Astrocyte of the cerebellum (primary cell): ENCODE data around the gene MED15.

ENCODE experiments used
- DNase-seq: peaks from one replicate; pipeline ENCODE4 v3.0.0-alpha.2; 2011; ENCODE audit warnings: low read depth
- H3K4me3 ChIP-seq: 2 replicates; pipeline ENCODE4 v1.5.1; 2011; ENCODE audit warnings: mild to moderate bottlenecking, low read depth, low read length, moderate library complexity
- in situ Hi-C: cut with HindIII; loops from 2 replicates; pipeline ENCODE4 v1.10.0; 2017; ENCODE audit warnings: low sequenced_read_pairs
- TF ChIP-seq, protein P1 (sequence below): IDR thresholded peaks from 2 replicates; pipeline ENCODE4 v1.5.1; 2012; ENCODE audit warnings: low read length, low read depth, moderate library complexity, mild to moderate bottlenecking; ENCODE audit errors: missing control alignments

The MED15 gene

DNA sequence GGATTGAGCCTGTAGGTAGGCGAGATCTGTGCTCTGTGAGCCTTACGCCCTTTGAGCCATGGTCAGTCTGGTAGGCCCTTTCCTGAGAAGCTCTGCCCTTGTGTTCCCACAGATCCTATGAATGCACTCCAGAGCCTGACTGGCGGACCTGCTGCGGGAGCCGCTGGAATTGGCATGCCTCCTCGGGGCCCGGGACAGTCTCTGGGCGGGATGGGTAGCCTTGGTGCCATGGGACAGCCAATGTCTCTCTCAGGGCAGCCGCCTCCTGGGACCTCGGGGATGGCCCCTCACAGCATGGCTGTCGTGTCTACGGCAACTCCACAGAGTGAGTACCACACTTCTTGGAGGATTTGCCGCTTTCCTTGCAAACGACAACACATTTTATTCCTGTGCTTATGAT lies 47.4 kb downstream of the MED15 start:
- no peak for DNase-seq
- in situ Hi-C loops = loop anchor here (5.0 kb wide), 1 partner anchor 38 kb away; no protein-coding TSS in a partner anchor
- TF ChIP-seq, protein P1, sequence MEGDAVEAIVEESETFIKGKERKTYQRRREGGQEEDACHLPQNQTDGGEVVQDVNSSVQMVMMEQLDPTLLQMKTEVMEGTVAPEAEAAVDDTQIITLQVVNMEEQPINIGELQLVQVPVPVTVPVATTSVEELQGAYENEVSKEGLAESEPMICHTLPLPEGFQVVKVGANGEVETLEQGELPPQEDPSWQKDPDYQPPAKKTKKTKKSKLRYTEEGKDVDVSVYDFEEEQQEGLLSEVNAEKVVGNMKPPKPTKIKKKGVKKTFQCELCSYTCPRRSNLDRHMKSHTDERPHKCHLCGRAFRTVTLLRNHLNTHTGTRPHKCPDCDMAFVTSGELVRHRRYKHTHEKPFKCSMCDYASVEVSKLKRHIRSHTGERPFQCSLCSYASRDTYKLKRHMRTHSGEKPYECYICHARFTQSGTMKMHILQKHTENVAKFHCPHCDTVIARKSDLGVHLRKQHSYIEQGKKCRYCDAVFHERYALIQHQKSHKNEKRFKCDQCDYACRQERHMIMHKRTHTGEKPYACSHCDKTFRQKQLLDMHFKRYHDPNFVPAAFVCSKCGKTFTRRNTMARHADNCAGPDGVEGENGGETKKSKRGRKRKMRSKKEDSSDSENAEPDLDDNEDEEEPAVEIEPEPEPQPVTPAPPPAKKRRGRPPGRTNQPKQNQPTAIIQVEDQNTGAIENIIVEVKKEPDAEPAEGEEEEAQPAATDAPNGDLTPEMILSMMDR = no peak
- no peak overlapping the region for H3K4me3 ChIP-seq

DNA sequence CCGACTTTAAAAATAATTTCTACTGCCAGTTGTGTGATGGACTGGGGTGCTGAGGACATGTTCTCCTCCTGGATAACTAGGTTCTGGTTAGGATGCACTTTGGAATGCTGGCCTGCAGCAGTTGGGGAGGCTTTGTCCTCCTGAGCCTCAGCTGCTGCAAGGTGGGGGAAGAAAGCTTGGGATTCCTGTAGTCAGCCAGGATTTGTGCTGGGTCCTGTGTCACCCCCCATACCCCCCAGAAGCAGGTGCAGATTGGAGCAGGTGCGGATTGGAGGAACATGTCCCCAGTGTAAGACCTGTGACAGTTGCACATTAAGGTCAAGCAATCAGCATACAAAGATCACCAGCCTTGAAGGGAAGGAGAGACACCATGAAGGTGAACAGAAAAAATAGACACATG lies 51.1 kb downstream of the MED15 start:
- in situ Hi-C loops = no loop called here
- H3K4me3 ChIP-seq = no peak overlapping the region
- DNase-seq = no peak
- TF ChIP-seq, protein P1 = no peak

DNA sequence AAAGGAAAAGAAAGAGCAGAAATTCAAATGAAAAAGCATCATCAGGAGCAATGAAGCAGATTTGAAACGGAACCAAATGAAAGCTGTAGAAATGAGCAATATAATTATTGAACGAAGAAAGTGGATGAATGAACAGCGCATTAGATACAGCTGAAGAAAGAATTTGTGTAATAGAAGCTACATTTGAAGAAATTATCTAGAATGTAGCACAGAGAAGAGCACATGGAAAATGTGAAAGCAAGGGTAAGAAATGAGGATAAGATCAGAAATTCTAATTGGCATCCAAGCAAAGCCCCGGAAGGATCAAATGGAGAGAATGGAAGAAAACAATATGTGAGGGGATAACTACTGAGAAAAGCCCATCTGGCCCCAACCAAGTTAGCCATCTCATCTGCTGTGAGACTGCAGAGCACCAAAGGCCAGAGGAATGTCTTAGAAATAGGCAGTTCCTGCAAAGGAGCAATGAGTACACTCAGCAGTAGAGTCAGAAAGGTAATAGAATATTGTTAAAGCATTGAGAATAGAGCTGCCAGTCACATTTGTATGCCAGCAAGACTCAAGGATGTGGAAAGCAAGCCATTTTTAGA lies 51.9 kb downstream of the MED15 start:
- in situ Hi-C loops = no loop called here
- DNase-seq = no peak
- H3K4me3 ChIP-seq = no peak overlapping the region
- TF ChIP-seq, protein P1 = no peak

DNA sequence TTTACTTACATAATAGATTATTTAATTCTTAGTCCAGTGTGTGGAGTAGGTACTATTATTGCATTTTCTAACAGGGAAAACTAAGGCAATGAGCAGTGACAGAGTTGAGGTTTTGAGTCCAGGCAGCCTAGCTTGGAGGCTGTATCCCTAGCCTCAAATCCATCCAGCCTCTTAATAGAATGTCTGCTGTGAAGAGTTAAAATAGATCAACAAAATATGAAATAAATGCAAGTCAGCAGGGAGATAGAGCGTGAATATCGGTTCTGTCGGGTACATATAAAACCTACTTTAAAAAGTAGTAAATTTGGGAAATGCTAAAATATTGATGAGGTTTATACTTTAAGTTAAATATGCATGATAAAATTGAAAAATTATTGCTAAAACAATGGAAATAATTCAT lies 53.3 kb downstream of the MED15 start:
- TF ChIP-seq, protein P1 = no peak
- DNase-seq = no peak
- in situ Hi-C loops = no loop called here
- H3K4me3 ChIP-seq = no peak overlapping the region

DNA sequence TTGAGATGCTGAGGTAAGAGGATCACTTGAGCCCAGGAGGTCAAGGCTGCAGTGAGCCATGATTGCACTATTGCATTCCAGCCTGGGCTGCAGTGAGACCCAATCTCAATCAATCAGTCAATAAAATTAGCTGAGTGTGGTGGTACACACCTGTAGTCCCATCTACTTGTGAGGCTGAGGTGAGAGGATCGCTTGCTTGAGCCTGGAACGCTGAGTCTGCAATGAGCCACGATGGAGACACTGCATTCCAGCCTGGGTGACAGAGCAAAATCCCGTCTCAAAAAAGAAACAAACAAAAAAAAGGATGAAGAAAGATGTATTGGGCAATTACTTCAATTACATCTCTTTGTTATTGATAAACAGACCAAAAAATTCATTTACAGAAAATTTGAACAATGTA lies 54.5 kb downstream of the MED15 start:
- in situ Hi-C loops = no loop called here
- DNase-seq = no peak

DNA sequence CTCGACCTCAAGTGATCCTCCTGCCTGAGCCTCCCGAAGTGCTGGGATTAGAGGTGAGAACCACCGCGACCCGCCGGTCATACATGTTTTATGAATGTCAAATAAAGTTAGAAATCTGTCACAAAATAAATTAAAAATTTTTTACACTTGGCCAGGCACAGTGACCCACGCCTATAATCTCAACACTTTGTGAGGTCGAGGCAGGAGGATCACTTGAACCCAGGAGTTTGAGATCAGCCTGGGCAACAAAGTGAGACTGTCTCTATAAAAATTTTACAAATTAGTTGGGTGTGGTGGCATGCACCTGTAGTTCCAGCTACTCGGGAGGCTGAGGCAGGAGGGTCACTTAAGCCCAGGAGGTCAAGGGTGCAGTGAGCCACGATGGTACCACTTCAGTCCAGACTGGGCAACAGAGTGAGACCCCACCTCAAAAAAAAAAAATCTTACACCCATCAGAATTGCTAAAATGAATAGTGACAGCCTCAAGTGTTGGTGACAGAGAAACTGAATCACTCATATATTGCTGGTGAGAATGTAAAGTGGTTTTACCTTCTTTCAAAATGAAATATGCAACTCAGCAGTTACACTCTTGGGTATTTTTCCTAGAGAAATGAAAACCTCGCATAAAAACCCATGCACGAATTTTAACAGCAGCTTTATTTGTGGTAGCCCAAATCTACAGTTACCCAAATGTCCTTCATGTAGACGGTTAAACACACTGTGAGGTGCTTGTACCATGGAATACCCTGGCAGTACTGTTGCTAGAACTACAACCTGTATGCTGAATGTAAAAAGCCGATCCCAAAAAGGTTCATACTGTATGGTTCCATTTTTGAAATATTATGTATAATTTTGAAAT lies 55.4 kb downstream of the MED15 start:
- no peak for DNase-seq
- in situ Hi-C loops = no loop called here
- no peak overlapping the region for H3K4me3 ChIP-seq
- TF ChIP-seq, protein P1 = no peak

More for the DNA sequence above, 54.5 kb downstream of the MED15 start:
- TF ChIP-seq, protein P1 = no peak
- no peak overlapping the region for H3K4me3 ChIP-seq
